Vagina (tissue), 2 donors: Measurements from ENCODE around the gene NRAP. TPM values are rescaled to one million over a fixed set of nuclear protein-coding genes. Genes with fewer than 3 reads are reported as not detected.

ENCODE experiments used
- DNase-seq, 2 donors: peaks; one replicate each; pipeline ENCODE4 v3.0.0-alpha.2; 2017; ENCODE audit errors: extremely low spot score in 2 of 2
- H3K27ac ChIP-seq: fragments of 200-600 bp; sonication (generic); one replicate; pipeline ENCODE4 v1.5.1; 2019
- H3K27me3 ChIP-seq: fragments of 200-600 bp; sonication (generic); one replicate; pipeline ENCODE4 v1.5.1; 2019
- H3K36me3 ChIP-seq, 2 donors: fragments of 200-600 bp; sonication (generic); one replicate each; pipeline ENCODE4 v1.5.1; 2017 to 2019
- H3K4me1 ChIP-seq: fragments of 200-600 bp; sonication (generic); one replicate; pipeline ENCODE4 v1.5.1; 2019
- H3K4me3 ChIP-seq, 2 donors: fragments of 200-600 bp; sonication (generic); 1 replicate in 1 of 2; 2 replicates in 1 of 2; pipeline ENCODE4 v1.5.1; 2016 to 2019
- H3K9me3 ChIP-seq: fragments of 200-600 bp; sonication (generic); one replicate; pipeline ENCODE4 v1.5.1; 2019
- POLR2A ChIP-seq, 2 donors: fragments of 450-650 bp; IDR thresholded peaks; one replicate each; pipeline ENCODE4 v1.6.1; 2017; ENCODE audit warnings: antibody characterized with exemption in 2 of 2, mild to moderate bottlenecking in 2 of 2, moderate library complexity in 2 of 2
- POLR2AphosphoS5 ChIP-seq, 2 donors: sonication (generic); formaldehyde crosslinking; IDR thresholded peaks; one replicate each; pipeline ENCODE4 v1.9.0; 2017; ENCODE audit warnings: antibody characterized with exemption in 2 of 2, mild to moderate bottlenecking in 2 of 2, low read depth in 1 of 2; ENCODE audit not compliant: insufficient read depth in 1 of 2
- intact Hi-C: fragments of 100-400 bp; cut with DNase I; formaldehyde crosslinking; loops from one replicate; pipeline ENCODE4 v1.15.1; 2023
- total RNA-seq: library from RNA; depleted of rRNA; stranded (reverse); fragments of >200 nt; gene quantifications from one replicate; pipeline ENCODE4 v1.2.3, GENCODE V29; 2016
- TF ChIP-seq, protein P1 (sequence below), 3 experiments: fragments of 450-650 bp in 2 of 3; fragments of 200-600 bp in 1 of 3; sonication (generic) in 1 of 3; IDR thresholded peaks; one replicate each; pipeline ENCODE4 v1.5.1; 2017 to 2019; ENCODE audit warnings: antibody characterized with exemption in 3 of 3, mild to moderate bottlenecking in 2 of 3, moderate library complexity in 2 of 3

The NRAP gene
- total RNA-seq, 1 donor from 2014 or later: not detected

DNA sequence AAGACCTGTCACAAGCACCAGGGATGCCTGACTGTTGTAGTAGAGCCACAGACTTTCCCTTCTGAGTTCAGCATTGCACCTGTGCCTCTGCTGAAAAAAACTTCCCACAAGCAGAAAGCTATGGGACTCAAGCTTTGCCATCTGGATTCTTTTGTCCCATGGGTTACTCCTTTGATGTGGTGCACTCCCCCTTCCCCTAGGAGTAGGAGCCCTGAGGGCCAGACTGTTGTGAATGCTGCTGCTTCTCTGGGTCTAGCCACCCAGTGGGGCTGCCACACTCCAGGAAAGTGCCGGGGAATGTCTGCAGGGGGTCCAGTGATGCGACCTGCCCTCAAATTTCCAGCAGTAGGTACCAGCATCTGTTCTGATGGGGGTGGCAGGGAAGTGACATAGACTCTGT is 27.5 kb upstream of the NRAP start:
- no peak for DNase-seq
- H3K4me1 ChIP-seq: no peaks in the 10 kb centered on the region
- peaks cover 0 to 25% of the 10 kb centered on the region in 2 donors for H3K36me3 ChIP-seq
- TF ChIP-seq POLR2AphosphoS5 (IDR thresholded peaks at IDR 0.05; ENCODE audit: insufficient read depth in 1 of 2, low read depth in 1 of 2) (no peak), POLR2A (IDR thresholded peaks at IDR 0.05) (no peak)
- TF ChIP-seq, protein P1, sequence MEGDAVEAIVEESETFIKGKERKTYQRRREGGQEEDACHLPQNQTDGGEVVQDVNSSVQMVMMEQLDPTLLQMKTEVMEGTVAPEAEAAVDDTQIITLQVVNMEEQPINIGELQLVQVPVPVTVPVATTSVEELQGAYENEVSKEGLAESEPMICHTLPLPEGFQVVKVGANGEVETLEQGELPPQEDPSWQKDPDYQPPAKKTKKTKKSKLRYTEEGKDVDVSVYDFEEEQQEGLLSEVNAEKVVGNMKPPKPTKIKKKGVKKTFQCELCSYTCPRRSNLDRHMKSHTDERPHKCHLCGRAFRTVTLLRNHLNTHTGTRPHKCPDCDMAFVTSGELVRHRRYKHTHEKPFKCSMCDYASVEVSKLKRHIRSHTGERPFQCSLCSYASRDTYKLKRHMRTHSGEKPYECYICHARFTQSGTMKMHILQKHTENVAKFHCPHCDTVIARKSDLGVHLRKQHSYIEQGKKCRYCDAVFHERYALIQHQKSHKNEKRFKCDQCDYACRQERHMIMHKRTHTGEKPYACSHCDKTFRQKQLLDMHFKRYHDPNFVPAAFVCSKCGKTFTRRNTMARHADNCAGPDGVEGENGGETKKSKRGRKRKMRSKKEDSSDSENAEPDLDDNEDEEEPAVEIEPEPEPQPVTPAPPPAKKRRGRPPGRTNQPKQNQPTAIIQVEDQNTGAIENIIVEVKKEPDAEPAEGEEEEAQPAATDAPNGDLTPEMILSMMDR (IDR thresholded peaks at IDR 0.05): no peak
- no peaks in the 10 kb centered on the region for H3K27me3 ChIP-seq
- H3K4me3 ChIP-seq: no peak overlapping the region
- intact Hi-C loops: no loop called here
- H3K27ac ChIP-seq: no peak overlapping the region
- peaks cover 24% of the 10 kb centered on the region for H3K9me3 ChIP-seq

DNA sequence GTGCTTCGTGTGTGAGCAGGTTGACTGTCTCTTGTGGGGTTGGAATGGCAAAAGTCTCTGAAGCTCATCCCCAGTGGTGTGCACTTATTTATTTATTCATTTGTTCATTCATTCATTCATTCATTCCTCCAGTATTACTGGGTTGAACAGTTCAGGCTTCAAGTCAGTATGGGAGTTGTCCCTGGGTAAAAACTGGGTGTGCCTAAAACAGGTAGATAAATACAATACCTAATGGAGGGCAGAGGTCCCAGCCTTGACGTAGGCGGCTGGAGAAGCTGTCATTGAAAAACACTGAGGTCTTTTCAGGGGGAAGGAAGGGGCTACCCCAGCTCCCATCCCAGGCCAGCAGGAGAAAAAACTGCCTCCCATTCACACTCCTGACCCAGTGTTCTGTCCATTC is 26.9 kb upstream of the NRAP start:
- no peaks in the 10 kb centered on the region for H3K27me3 ChIP-seq
- no peaks in the 10 kb centered on the region for H3K4me1 ChIP-seq
- TF ChIP-seq POLR2AphosphoS5 (IDR thresholded peaks at IDR 0.05; ENCODE audit: insufficient read depth in 1 of 2, low read depth in 1 of 2) (no peak), POLR2A (IDR thresholded peaks at IDR 0.05) (no peak)
- TF ChIP-seq, protein P1 (IDR thresholded peaks at IDR 0.05): no peak
- H3K4me3 ChIP-seq: no peak overlapping the region
- H3K36me3 ChIP-seq: peaks cover 0 to 25% of the 10 kb centered on the region in 2 donors
- H3K27ac ChIP-seq: no peak overlapping the region
- no peak for DNase-seq
- H3K9me3 ChIP-seq: peaks cover 24% of the 10 kb centered on the region
- intact Hi-C loops: no loop called here

DNA sequence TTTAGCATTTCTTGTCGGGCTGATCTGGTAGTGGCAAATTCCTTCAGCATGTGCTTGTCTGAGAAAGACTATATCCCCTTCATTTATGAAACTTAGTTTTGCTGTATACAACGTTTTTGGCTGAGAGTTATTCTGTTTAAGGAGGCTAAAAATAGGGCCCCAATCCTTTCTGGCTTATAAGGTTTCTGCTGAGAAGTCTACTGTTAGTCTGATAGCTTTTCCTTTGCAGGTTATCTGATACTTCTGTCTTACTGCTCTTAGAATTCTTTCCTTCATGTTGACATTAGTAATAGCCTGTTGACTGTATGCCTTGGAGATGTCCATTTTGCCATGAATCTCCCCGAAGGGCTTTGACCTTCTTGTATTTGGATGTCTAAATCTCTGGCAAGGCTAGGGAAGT is 25.7 kb upstream of the NRAP start:
- no peaks in the 10 kb centered on the region for H3K4me1 ChIP-seq
- intact Hi-C loops: no loop called here
- TF ChIP-seq POLR2AphosphoS5 (IDR thresholded peaks at IDR 0.05; ENCODE audit: insufficient read depth in 1 of 2, low read depth in 1 of 2): no peak
- TF ChIP-seq POLR2A (IDR thresholded peaks at IDR 0.05): no peak
- TF ChIP-seq, protein P1 (IDR thresholded peaks at IDR 0.05): no peak
- H3K4me3 ChIP-seq: no peak overlapping the region
- H3K27me3 ChIP-seq: no peaks in the 10 kb centered on the region
- DNase-seq: no peak
- H3K36me3 ChIP-seq: peaks cover 0 to 25% of the 10 kb centered on the region in 2 donors
- peaks cover 24% of the 10 kb centered on the region for H3K9me3 ChIP-seq
- no peak overlapping the region for H3K27ac ChIP-seq

GRCh38 chr10:113689057-113689456 is 25.2 kb upstream of the NRAP start:
- TF ChIP-seq, protein P1 (IDR thresholded peaks at IDR 0.05): no peak
- no peak for TF ChIP-seq POLR2A (IDR thresholded peaks at IDR 0.05)
- no peak for TF ChIP-seq POLR2AphosphoS5 (IDR thresholded peaks at IDR 0.05; ENCODE audit: insufficient read depth in 1 of 2, low read depth in 1 of 2)
- Histone ChIP-seq H3K4me3 (no peak overlapping the region), H3K4me1 (no peaks in the 10 kb centered on the region), H3K36me3 (peaks cover 0 to 23% of the 10 kb centered on the region in 2 donors), H3K27ac (no peak overlapping the region), H3K27me3 (no peaks in the 10 kb centered on the region), H3K9me3 (peaks cover 24% of the 10 kb centered on the region)
- no peak for DNase-seq
- intact Hi-C loops: no loop called here

DNA sequence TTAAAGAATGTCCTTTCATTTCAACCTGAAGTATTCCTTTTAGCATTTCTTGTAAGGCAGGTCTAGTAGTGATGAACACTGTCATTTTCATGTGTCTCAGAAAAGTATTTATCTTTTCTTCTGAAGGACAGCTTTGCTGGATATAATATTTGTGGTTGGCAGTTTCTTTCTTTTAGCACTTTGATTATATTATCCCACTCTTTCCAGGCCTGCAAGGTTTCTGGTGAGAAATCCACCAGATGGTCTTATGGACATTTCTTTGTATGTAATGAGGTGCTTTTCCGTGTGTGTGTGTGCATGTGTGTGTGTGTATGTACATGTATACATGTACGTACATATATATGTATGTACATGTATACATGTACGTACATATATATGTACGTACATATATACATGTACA is 23.2 kb upstream of the NRAP start:
- peaks cover 11% of the 10 kb centered on the region for H3K9me3 ChIP-seq
- peaks cover 0 to 6% of the 10 kb centered on the region in 2 donors for H3K36me3 ChIP-seq
- no peak overlapping the region for H3K27ac ChIP-seq
- H3K4me3 ChIP-seq: no peak overlapping the region
- peaks cover 4% of the 10 kb centered on the region for H3K4me1 ChIP-seq
- intact Hi-C loops: no loop called here
- no peak for TF ChIP-seq POLR2AphosphoS5 (IDR thresholded peaks at IDR 0.05; ENCODE audit: insufficient read depth in 1 of 2, low read depth in 1 of 2)
- TF ChIP-seq, protein P1 (IDR thresholded peaks at IDR 0.05): no peak
- TF ChIP-seq POLR2A (IDR thresholded peaks at IDR 0.05): no peak
- H3K27me3 ChIP-seq: no peaks in the 10 kb centered on the region
- DNase-seq: no peak
